Neural progenitor cell (in vitro differentiated cells): ENCODE data around the gene CARNS1. TPM values are rescaled to one million over a fixed set of nuclear protein-coding genes. Genes with fewer than 3 reads are reported as not detected.

ENCODE experiments used
- DNase-seq: peaks from one replicate; pipeline ENCODE4 v3.0.0-alpha.2; 2016; ENCODE audit warnings: low spot score
- H2AFZ ChIP-seq: fragments of 200-600 bp; sonication (generic); replicated peaks from 2 replicates; pipeline ENCODE4 v1.6.1; 2016; ENCODE audit warnings: antibody characterized with exemption
- H3F3A ChIP-seq: fragments of 200-600 bp; sonication (generic); 2 replicates; pipeline ENCODE4 v1.6.1; 2016; ENCODE audit warnings: antibody characterized with exemption, low read depth
- H3K27ac ChIP-seq: fragments of 200-600 bp; sonication (generic); 2 replicates; pipeline ENCODE4 v1.5.1; 2016; ENCODE audit warnings: mild to moderate bottlenecking
- H3K27me3 ChIP-seq: fragments of 200-600 bp; sonication (generic); 2 replicates; pipeline ENCODE4 v1.6.1; 2016; ENCODE audit warnings: mild to moderate bottlenecking, moderate library complexity
- H3K36me3 ChIP-seq: fragments of 200-600 bp; sonication (generic); 2 replicates; pipeline ENCODE4 v1.5.1; 2016
- H3K4me1 ChIP-seq: fragments of 200-600 bp; sonication (generic); 2 replicates; pipeline ENCODE4 v1.6.1; 2016; ENCODE audit warnings: mixed run types
- H3K4me2 ChIP-seq: fragments of 200-600 bp; sonication (generic); 2 replicates; pipeline ENCODE4 v1.6.1; 2016
- H3K4me3 ChIP-seq: fragments of 200-600 bp; sonication (generic); 2 replicates; pipeline ENCODE4 v1.5.1; 2016
- H3K79me2 ChIP-seq: fragments of 200-600 bp; sonication (generic); 2 replicates; pipeline ENCODE4 v1.6.1; 2016; ENCODE audit warnings: low read depth
- H3K9ac ChIP-seq: fragments of 200-600 bp; sonication (generic); 2 replicates; pipeline ENCODE4 v1.6.1; 2016
- H3K9me3 ChIP-seq: fragments of 200-600 bp; sonication (generic); 2 replicates; pipeline ENCODE4 v1.5.1; 2016; ENCODE audit warnings: low read depth
- H4K20me1 ChIP-seq: fragments of 200-600 bp; sonication (generic); 2 replicates; pipeline ENCODE4 v1.6.1; 2016; ENCODE audit warnings: low read depth
- H3K27ac Mint-ChIP-seq: 3 replicates; pipeline ENCODE4 v1.8.0; 2021; ENCODE audit warnings: mixed read lengths
- H3K27me3 Mint-ChIP-seq: 2 replicates; pipeline ENCODE4 v1.8.0; 2022; ENCODE audit warnings: low read depth, mild to moderate bottlenecking, inconsistent platforms, moderate library complexity, mixed read lengths; ENCODE audit not compliant: insufficient read depth
- H3K36me3 Mint-ChIP-seq: 3 replicates; pipeline ENCODE4 v1.8.0; 2021; ENCODE audit warnings: mixed read lengths
- H3K4me1 Mint-ChIP-seq: 3 replicates; pipeline ENCODE4 v1.8.0; 2021; ENCODE audit warnings: mixed read lengths
- H3K4me3 Mint-ChIP-seq: 3 replicates; pipeline ENCODE4 v1.8.0; 2021; ENCODE audit warnings: mild to moderate bottlenecking, moderate library complexity, mixed read lengths
- H3K9me3 Mint-ChIP-seq: 3 replicates; pipeline ENCODE4 v1.8.0; 2020; ENCODE audit warnings: mixed read lengths
- EZH2 ChIP-seq: fragments of 200-600 bp; sonication (generic); IDR thresholded peaks from 2 replicates; pipeline ENCODE4 v1.6.1; 2017; ENCODE audit warnings: antibody characterized with exemption, mild to moderate bottlenecking, moderate library complexity
- EZH2phosphoT487 ChIP-seq: fragments of 200-600 bp; sonication (generic); IDR thresholded peaks from 2 replicates; pipeline ENCODE4 v1.6.1; 2017; ENCODE audit warnings: antibody characterized with exemption
- total RNA-seq: library from RNA; depleted of rRNA; stranded (reverse); fragments of >200 nt; gene quantifications from 2 replicates; pipeline ENCODE4 v1.2.3, GENCODE V29; 2015; ENCODE audit warnings: low replicate concordance
- TF ChIP-seq, protein P1 (sequence below): fragments of 200-600 bp; sonication (generic); IDR thresholded peaks from 2 replicates; pipeline ENCODE4 v1.5.1; 2017; ENCODE audit warnings: antibody characterized with exemption, mild to moderate bottlenecking

The CARNS1 gene
- total RNA-seq, 1 donor from 2014 or later = 0.52 TPM

GRCh38 chr11:67392183-67392715, 23.2 kb upstream of the CARNS1 start:
- Histone ChIP-seq H3K4me1 (peaks cover 4% of the 10 kb centered on the region), H3F3A (peaks cover 10% of the 10 kb centered on the region), H3K9ac (peak overlapping the region; percentile 70), H2AFZ (no peak overlapping the region), H3K4me2 (peak overlapping the region; percentile 93), H3K79me2 (peaks cover 24% of the 10 kb centered on the region), H3K36me3 (no peaks in the 10 kb centered on the region), H4K20me1 (peaks cover 9% of the 10 kb centered on the region), H3K9me3 (no peaks in the 10 kb centered on the region), H3K4me3 (peak overlapping the region; percentile 53), H3K27ac (no peak overlapping the region), H3K27me3 (no peaks in the 10 kb centered on the region)
- Mint-ChIP-seq H3K4me1 (peaks cover 26% of the 10 kb centered on the region), H3K9me3 (no peaks in the 10 kb centered on the region), H3K27ac (peak overlapping the region; percentile 85), H3K4me3 (peak overlapping the region; percentile 92), H3K36me3 (peaks cover 6% of the 10 kb centered on the region), H3K27me3 (no peaks in the 10 kb centered on the region)
- peak; percentile 44 for DNase-seq
- TF ChIP-seq EZH2phosphoT487 (no peak), EZH2 (no peak)
- TF ChIP-seq, protein P1, sequence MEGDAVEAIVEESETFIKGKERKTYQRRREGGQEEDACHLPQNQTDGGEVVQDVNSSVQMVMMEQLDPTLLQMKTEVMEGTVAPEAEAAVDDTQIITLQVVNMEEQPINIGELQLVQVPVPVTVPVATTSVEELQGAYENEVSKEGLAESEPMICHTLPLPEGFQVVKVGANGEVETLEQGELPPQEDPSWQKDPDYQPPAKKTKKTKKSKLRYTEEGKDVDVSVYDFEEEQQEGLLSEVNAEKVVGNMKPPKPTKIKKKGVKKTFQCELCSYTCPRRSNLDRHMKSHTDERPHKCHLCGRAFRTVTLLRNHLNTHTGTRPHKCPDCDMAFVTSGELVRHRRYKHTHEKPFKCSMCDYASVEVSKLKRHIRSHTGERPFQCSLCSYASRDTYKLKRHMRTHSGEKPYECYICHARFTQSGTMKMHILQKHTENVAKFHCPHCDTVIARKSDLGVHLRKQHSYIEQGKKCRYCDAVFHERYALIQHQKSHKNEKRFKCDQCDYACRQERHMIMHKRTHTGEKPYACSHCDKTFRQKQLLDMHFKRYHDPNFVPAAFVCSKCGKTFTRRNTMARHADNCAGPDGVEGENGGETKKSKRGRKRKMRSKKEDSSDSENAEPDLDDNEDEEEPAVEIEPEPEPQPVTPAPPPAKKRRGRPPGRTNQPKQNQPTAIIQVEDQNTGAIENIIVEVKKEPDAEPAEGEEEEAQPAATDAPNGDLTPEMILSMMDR = peak; percentile 11

DNA sequence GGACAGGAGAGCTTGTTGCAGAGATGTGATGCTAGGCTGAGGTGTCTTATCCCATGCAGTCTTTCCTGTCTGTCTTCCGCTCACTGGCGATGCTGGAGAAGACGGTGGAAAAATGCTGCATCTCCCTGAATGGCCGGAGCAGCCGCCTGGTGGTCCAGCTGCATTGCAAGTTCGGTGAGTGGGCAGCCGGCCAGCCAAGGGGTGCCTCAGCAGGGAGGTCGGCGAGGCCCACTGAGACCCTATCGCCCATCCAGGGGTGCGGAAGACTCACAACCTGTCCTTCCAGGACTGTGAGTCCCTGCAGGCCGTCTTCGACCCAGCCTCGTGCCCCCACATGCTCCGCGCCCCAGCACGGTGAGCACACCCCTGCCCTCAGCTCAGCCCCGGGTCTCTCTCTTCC, 22.0 kb upstream of the CARNS1 start:
- Histone ChIP-seq H4K20me1 (peaks cover 9% of the 10 kb centered on the region), H2AFZ (no peak overlapping the region), H3K4me2 (no peak overlapping the region), H3K4me3 (no peak overlapping the region), H3K79me2 (peaks cover 24% of the 10 kb centered on the region), H3K36me3 (no peaks in the 10 kb centered on the region), H3K9me3 (no peaks in the 10 kb centered on the region), H3F3A (peaks cover 17% of the 10 kb centered on the region), H3K9ac (no peak overlapping the region), H3K4me1 (peaks cover 4% of the 10 kb centered on the region), H3K27ac (no peak overlapping the region), H3K27me3 (no peaks in the 10 kb centered on the region)
- no peaks in the 10 kb centered on the region for H3K9me3 Mint-ChIP-seq
- H3K4me1 Mint-ChIP-seq = peaks cover 26% of the 10 kb centered on the region
- no peak for TF ChIP-seq EZH2phosphoT487
- TF ChIP-seq, protein P1 = no peak
- TF ChIP-seq EZH2 = no peak
- H3K36me3 Mint-ChIP-seq = peaks cover 9% of the 10 kb centered on the region
- H3K27ac Mint-ChIP-seq = no peak overlapping the region
- no peak for DNase-seq
- H3K27me3 Mint-ChIP-seq = peaks cover 2% of the 10 kb centered on the region
- H3K4me3 Mint-ChIP-seq = peak overlapping the region; percentile 92

- Mint-ChIP-seq H3K9me3 (no peaks in the 10 kb centered on the region), H3K36me3 (peaks cover 10% of the 10 kb centered on the region), H3K4me3 (peak overlapping the region; percentile 73), H3K4me1 (peaks cover 26% of the 10 kb centered on the region), H3K27me3 (peaks cover 2% of the 10 kb centered on the region), H3K27ac (no peak overlapping the region)
- peaks cover 24% of the 10 kb centered on the region for H3K79me2 ChIP-seq
- no peak overlapping the region for H2AFZ ChIP-seq
- H3K4me1 ChIP-seq = peaks cover 4% of the 10 kb centered on the region
- peaks cover 17% of the 10 kb centered on the region for H3F3A ChIP-seq
- H3K27ac ChIP-seq = no peak overlapping the region
- H3K36me3 ChIP-seq = no peaks in the 10 kb centered on the region
- no peak overlapping the region for H3K4me2 ChIP-seq
- H4K20me1 ChIP-seq = peaks cover 9% of the 10 kb centered on the region
- H3K9me3 ChIP-seq = no peaks in the 10 kb centered on the region
- H3K4me3 ChIP-seq = no peak overlapping the region
- TF ChIP-seq EZH2 = no peak
- no peak for TF ChIP-seq EZH2phosphoT487
- TF ChIP-seq, protein P1 = no peak
- no peaks in the 10 kb centered on the region for H3K27me3 ChIP-seq
- DNase-seq = no peak
- no peak overlapping the region for H3K9ac ChIP-seq
These were observed 21.5 kb upstream of the CARNS1 start for GRCh38 chr11:67393990-67394389.
